Stimulated activated CD4-positive, alpha-beta T cell treated with anti-CD3 and anti-CD28 coated beads, Interleukin-2, amount 100 ng/mL, for 4 hours (primary cell): ENCODE measurements around the gene ICOSLG.
"Not testable (repeated sequence)": the region's sequence is repeated elsewhere in the genome, so short reads cannot be mapped to it uniquely, and the experiment has no call there.

Source experiments
- DNase-seq: peaks from one replicate; pipeline ENCODE4 v3.0.0-alpha.2; 2020; ENCODE audit warnings: low read depth

The ICOSLG gene

GRCh38 chr21:44263768-44264167 is 23.0 kb upstream of the ICOSLG start:
- no peak for DNase-seq

DNA sequence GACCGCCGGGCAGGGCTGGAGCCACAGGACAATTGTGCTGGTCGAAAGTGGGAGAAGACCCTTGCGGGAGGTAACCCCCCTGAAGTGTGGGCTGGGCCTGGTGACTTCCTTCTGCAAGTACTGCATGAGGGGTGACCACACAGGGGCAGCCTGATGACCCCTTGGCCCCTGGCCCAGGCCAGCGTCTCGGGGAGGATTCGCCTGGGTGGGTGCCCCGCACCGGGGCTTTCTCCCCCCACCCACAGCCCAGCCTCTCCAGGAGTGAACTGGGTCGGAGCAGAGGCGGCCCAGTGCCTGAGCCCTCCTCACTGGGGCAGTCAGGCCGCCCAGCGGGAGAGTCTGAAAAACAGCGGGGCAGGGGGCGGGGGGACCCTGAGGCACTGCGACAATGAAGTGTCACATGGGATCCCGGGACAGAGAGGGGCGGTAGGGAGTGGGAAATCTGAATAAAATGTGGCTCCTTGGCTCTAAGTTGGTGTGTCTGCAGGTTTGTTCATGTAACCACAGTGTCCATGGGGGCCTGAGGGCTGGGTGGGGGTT is 22.5 kb upstream of the ICOSLG start:
- DNase-seq, result no peak

DNA sequence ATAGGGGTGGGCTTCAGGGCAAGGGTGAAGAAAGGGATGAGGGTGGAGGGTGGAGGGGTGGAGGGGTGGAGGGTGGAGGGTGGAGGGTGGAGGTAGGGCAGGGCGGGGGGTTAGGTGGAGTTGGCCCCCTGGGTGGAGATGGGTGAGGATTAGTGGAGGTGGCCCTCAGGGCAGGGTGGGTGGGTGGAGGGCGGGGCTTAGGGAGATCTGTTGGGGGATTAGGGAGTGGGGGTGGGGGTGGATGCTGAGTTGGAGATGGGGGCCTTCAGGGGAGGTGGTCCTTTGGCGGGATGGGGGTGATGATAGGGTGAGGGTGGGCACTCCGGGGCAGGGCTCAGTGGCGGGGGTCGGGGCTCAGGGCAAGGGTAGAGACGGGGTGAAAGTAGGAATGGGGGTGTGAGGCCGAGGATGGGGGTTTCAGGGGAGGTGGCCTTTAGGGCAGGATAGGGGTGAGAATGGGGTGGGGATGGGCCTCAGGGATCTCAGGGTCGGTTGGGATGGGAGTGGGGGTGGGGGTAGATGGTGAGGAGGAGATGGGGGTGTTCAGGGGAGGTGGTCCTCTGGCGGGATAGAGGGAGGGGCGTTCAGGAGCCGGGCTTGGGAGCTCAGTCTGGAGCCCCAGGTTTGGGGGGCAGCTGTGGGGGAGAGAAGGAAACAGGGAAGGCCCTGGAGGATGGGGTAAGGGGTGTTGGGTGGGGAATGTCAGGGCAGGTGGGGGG is 21.8 kb upstream of the ICOSLG start:
- no peak for DNase-seq

DNA sequence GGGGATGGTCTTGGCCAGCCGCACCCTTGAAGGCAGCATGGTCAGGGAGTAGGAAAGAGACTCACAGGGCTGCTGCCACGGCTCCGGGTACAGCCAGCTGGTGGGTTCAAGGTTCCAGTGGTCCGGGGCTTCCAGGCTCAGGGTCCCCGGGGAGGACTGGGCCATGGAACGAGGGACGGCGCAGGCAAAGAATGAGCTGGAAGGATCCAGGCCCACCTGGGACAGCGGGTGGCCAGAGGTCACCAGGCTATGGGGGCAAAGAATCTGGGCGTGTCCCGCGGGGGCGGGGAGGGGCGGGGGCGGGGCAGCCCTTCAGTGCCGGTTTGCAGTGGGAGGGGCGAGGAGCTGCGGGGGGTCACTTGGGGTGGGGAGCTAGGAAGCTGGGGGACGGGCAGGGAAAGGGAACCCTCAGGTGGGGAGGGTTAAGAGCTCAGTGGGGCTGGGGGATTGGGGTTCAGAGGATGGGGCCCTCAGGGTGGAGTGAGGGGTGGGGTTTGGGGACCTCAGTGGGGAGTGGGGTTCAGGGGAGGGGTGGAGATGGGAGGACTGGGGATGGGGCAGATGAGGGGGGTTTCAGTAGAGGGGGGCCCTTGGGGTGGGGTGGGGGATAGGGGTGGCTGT is 21.0 kb upstream of the ICOSLG start, which contains the start of gene DNMT3L:
TSS of gene DNMT3L (minus strand) at position 223 of the 621 bp plus-strand sequence. CDS start 638 bp downstream, outside the sequence.
- no peak for DNase-seq

DNA sequence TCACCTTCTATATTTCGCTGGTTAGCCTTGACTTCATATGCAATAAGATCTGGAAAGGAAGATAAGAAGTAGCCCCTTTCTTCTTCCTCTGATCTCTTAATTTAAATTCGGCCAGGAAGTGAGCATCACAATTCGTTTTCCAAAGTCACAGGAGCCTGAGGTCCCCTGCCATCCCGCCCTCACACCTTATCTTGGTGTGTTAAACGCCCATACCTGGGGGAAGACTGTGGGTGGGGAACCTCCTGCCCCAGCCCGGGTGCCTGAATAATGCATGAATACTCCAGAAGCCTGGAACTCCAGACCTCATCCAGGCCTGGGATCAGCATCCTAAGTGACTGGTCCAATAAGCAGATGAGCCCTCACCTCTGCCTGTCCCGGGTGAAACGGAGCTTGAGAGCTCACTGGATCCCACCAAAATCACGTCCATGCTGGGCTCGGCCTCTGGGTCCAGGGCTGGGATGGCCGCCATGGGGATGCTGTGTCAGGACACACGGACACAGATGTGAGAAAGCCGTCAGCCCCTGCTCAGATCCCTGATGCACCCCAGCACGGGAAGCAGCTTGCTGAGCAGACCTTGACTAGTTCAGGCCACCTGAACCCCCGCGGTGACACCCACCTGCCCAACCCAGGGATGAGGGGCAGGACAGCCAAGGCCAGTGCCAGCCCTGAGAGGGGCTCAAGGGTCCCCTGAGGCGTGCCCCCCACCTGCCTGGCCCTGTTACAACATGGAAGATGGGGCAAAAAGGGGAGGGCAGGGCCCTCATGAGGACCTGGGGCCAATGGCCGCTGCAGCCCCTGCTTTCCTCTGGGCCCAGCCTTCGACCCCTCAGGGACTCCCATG is 20.3 kb upstream of the ICOSLG start:
- no peak for DNase-seq

GRCh38 chr21:44260066-44260465 is 19.3 kb upstream of the ICOSLG start:
- DNase-seq, result no peak

DNA sequence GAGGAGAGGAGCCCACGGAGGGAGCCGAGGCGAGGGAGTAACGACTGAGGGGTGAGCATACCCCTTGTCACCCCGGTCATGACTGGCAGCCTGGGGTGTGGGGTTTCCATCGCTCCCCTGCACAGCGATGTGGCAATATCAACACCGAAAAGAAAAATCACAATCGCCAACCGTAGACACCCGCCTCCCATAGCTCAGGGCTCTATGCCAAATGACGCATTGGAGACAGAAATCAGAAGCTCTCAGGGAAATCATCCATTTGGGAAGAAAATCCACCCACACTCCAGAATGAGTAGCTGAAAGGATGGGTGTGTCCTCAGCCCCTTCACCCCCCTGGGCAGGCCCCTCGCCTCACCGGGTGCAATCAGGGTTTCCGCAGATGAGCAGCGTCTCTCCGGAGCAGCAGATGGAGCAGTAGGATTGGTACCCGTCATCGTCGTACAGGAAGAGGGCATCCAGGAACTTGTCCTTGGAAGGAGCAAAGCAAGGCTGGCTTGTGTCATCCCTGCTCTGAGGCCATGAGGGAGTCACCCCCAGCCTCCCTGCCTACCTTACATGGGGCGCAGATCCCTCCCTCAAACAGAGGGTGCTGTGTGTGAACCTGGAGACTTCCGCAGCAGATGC is 18.5 kb upstream of the ICOSLG start:
- DNase-seq, result no peak

DNA sequence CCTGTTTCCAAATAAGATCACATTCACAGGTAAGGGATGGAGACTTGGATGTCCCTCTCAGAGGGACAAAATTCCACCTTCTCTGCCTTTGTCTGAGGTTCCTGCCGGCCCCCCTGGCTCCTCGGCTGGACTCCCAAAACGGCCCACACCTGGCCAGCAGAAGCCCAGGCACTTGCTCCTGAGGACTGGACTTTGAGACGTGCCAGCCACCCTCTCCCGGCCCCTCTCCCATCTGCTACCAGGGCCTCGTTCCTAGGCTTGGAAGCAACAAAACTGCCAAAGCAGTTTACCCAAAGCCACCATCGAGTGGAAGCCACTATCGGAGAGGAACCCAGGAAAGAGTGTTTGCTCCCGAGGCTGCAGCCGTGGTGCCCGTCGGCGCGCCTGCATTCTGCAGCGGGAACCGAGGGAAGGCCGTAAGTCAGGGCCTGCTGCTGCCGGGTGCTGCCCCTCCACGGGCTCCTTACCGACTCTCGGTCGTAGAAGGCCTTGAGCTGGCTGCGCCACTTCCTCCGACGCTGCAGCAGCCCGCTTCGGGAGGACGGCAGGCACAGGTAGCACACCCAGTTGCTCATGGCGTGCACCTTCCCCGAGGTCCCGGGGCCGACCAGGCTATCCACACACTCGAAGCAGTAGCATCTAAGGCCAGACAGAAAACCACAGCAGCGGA is 17.4 kb upstream of the ICOSLG start:
- DNase-seq, result no peak

GRCh38 chr21:44255511-44255981 is 14.8 kb upstream of the ICOSLG start:
- DNase-seq, result no peak

DNA sequence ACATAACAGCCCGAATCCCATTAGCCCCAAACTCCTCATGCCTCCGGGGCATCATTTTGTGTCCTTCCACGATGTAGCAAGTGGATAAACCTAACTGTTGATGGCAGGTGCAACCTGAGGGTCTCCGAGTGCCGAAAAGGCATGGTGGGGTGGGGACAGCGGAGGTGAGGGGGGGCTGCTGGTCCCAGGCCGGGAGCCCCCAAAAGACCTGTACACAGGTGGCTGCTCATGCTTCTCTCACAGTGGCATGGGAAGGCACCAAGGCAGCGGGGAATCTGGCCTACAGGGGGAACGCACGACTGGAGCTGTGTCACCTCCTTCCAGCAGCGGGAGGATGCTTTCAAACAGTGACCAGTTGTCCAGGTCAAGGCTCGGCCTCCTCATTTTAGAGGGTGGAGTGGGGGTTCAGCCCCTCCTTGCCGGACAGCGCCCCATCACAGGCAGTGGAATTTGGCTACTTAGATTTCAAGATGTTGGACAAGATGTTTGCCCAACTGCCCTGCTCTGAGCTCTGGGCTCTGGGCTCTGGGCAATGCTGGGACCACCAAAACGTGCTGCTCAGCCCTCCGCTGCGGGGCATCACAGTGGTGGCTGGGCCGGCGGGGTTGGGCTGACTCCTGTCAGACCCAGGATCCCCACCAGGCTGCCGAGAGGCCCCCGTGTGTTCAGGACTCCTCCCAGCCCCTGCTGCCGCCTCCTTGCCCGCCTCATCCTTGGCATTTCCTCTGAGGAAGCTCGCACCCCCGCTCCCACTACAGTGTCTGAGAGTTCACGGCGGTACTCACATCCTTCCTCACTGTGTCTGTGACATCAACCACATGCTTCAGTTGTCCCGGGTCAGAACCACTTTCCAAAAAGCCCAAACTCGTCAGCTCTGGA is 13.3 kb upstream of the ICOSLG start:
- DNase-seq, result no peak

- DNase-seq, result not testable (repeated sequence)
Measured at GRCh38 chr21:44249204-44250037, 8.7 kb upstream of the ICOSLG start.

DNA sequence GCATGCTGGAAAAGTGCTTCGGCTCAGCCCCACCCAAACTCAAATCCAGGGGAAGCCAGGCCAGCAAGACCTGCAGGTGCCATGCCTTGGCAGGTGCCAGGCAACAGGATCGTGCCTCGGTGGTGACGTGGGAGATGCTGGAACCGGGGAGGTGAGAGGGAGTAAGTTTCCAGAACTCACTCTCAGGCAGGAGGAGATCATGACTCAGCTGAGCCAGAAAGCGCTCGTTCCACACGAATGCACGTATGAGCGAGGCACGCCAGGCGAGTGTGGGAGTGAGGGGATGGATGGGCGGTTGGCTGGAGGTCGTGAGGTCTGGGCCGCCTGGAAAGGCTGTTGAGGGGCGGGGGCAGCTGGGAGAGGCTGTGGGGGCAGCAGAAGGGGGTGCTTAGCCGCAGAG is 7.2 kb upstream of the ICOSLG start:
- not testable (repeated sequence) for DNase-seq

DNA sequence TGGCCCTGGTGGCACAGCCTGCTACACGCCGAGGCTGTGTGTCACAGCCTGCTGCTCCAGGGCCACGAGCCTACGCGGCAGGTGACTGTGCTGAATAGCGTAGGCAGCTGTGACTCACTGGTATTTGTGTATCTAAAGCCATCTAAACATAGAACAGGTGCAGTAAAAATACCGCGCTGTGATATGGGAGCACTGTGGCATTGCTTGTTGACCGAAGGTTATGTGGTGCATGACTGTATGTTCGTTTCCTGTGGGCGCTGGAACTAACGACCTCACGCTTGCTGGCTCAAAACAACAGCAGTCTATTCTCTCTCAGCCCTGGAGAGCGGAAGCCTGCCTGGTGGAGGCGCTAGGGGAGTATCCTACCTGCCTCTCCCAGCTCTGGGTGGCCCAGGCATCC is 3.2 kb upstream of the ICOSLG start:
- DNase-seq, result not testable (repeated sequence)

DNA sequence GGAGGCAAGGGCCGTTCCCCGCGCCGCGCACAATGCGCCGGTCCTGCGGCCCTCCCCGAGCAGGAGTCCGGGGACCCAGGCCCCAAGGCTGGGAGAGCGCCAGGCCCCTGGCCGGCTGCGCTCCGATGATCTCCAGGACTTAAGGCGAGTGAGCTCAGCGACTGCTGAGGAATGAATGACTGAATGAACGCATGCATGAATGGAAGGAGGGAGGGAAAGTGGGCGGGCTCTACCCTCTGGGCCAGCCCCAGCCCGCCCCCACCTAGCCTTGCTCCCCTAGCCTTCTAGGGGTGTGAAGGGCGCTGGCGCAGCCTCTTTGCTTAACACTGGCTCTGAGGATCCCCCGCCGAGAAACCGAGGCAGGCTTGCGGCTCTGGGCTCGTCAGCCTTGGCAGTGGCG is 538 bp upstream of the ICOSLG start:
- DNase-seq, result not testable (repeated sequence)

GRCh38 chr21:44240353-44240752 is 390 bp downstream of the ICOSLG start:
- not testable (repeated sequence) for DNase-seq

DNA sequence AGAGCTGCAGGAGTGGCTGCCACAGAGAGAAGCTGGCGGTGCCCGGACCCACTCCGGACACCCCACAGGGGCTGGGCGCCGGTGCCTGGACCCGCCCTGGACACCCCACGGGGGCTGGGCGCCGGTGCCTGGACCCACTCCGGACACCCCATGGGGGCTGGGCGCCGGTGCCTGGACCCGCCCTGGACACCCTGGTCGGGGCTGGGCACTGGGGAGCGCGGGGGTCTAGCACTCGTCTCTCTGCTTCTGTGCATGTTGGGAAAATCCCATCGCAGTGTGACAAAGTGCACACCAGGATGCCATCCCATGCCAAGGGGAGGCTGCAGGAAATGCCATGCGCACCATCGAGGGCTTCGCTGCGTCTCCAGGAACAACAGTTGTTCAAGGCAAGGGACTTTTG is 11.2 kb downstream of the ICOSLG start:
- not testable (repeated sequence) for DNase-seq

GRCh38 chr21:44228109-44228508 is 12.6 kb downstream of the ICOSLG start:
- not testable (repeated sequence) for DNase-seq

GRCh38 chr21:44227614-44228013 is 13.1 kb downstream of the ICOSLG start:
- not testable (repeated sequence) for DNase-seq

DNA sequence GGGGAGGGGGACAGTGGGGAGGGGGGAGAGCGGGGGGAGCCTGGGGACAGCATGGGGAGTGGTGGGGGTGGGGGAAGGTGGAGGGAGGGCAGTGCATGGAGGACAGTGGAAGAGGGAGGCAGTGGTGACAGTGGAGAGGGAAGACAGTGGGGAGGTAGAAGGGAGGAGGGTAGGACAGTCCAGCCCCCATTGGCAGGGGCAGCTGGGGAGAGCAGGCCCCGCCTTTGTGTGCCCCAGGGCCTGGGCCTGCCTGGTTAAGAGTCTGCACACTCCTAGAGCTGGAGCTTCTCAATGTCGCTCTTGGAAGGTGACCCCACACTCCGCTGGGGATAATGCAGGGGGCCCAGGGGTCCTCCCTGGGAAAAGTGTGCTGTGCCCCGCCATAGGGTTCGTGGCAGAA is 15.1 kb downstream of the ICOSLG start:
- not testable (repeated sequence) for DNase-seq
